Glutamatergic neuron (in vitro differentiated cells): Measurements from ENCODE around the gene GSTM4. TPM values are rescaled to one million over a fixed set of nuclear protein-coding genes. Genes with fewer than 3 reads are reported as not detected.

Experiments
- DNase-seq: peaks from one replicate; pipeline ENCODE4 v3.0.0; 2022
- H3K27ac Mint-ChIP-seq: one replicate; pipeline ENCODE4 v1.8.0; 2020; ENCODE audit warnings: mild to moderate bottlenecking, mixed read lengths, inconsistent platforms; ENCODE audit not compliant: unreplicated experiment
- H3K27me3 Mint-ChIP-seq: one replicate; pipeline ENCODE4 v1.8.0; 2020; ENCODE audit warnings: mild to moderate bottlenecking, moderate library complexity, mixed read lengths, inconsistent platforms; ENCODE audit not compliant: unreplicated experiment
- H3K36me3 Mint-ChIP-seq: one replicate; pipeline ENCODE4 v1.8.0; 2020; ENCODE audit warnings: mild to moderate bottlenecking, mixed read lengths, inconsistent platforms; ENCODE audit not compliant: unreplicated experiment
- H3K4me1 Mint-ChIP-seq: one replicate; pipeline ENCODE4 v1.8.0; 2020; ENCODE audit warnings: mild to moderate bottlenecking, low read depth, mixed read lengths, inconsistent platforms; ENCODE audit not compliant: unreplicated experiment
- H3K4me3 Mint-ChIP-seq: one replicate; pipeline ENCODE4 v1.8.0; 2020; ENCODE audit warnings: mild to moderate bottlenecking, mixed read lengths, inconsistent platforms; ENCODE audit not compliant: unreplicated experiment
- H3K9me3 Mint-ChIP-seq: one replicate; pipeline ENCODE4 v1.8.0; 2020; ENCODE audit warnings: mild to moderate bottlenecking, moderate library complexity, mixed read lengths, inconsistent platforms; ENCODE audit not compliant: unreplicated experiment
- total RNA-seq: library from RNA; stranded (reverse); fragmentation: NEBNext Ultra II Directional; extraction: Animal tissue kit (Norgen Biotek cat#: 25700); gene quantifications from one replicate; pipeline ENCODE4 v1.2.1, GENCODE V29; 2021; ENCODE audit not compliant: unreplicated experiment
- TF ChIP-seq, protein P1 (sequence below): fragments of 200-600 bp; sonication (generic); IDR thresholded peaks from one replicate; pipeline ENCODE4 v1.5.0; 2021; ENCODE audit not compliant: partially characterized antibody, unreplicated experiment

GSTM4 gene
- total RNA-seq, 1 donor from 2014 or later: 12.3 TPM

DNA sequence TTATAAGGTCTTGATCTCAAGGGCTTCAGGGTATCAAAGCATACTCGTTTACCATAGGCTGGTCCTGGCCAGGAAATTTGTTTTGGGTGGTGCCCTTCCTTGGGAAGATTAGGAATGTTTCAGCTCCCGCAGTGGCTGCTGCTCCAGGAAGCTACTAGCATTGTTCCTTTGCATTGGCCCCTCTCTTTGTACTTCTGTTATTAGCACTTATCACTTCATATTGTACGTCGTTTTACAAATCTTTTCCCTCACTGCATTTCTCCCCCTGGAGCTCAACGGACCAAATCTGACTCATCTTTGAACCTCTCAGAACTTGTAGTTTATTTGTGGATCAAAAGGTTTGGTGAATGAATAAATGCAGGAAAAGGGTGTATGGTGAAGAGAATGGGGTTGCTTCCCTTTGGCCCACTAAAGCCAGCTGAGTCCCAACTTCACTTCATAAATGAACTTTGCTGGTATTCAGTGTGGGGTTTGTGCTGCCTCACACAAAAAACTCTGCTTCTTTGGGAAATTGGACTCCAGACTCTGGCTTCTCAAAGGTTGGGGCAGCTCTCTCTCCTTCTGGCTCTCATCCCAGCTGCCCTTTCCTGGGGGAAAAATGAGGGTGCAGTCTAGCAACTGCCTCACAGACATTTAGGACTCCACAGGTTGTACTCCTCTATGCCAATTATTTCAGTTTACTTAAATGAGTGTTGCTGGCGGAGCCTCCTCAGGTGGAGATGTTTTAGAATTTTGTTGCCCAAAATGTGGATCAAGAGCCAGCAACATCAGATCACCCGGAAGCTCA is 42.3 kb upstream of the GSTM4 start:
- no peaks in the 10 kb centered on the region for H3K36me3 Mint-ChIP-seq
- peaks cover 3% of the 10 kb centered on the region for H3K27me3 Mint-ChIP-seq
- no peak for DNase-seq
- no peaks in the 10 kb centered on the region for H3K4me1 Mint-ChIP-seq
- TF ChIP-seq, protein P1, sequence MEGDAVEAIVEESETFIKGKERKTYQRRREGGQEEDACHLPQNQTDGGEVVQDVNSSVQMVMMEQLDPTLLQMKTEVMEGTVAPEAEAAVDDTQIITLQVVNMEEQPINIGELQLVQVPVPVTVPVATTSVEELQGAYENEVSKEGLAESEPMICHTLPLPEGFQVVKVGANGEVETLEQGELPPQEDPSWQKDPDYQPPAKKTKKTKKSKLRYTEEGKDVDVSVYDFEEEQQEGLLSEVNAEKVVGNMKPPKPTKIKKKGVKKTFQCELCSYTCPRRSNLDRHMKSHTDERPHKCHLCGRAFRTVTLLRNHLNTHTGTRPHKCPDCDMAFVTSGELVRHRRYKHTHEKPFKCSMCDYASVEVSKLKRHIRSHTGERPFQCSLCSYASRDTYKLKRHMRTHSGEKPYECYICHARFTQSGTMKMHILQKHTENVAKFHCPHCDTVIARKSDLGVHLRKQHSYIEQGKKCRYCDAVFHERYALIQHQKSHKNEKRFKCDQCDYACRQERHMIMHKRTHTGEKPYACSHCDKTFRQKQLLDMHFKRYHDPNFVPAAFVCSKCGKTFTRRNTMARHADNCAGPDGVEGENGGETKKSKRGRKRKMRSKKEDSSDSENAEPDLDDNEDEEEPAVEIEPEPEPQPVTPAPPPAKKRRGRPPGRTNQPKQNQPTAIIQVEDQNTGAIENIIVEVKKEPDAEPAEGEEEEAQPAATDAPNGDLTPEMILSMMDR: no peak
- no peak overlapping the region for H3K27ac Mint-ChIP-seq
- H3K9me3 Mint-ChIP-seq: peaks cover under 1% of the 10 kb centered on the region
- H3K4me3 Mint-ChIP-seq: no peak overlapping the region

DNA sequence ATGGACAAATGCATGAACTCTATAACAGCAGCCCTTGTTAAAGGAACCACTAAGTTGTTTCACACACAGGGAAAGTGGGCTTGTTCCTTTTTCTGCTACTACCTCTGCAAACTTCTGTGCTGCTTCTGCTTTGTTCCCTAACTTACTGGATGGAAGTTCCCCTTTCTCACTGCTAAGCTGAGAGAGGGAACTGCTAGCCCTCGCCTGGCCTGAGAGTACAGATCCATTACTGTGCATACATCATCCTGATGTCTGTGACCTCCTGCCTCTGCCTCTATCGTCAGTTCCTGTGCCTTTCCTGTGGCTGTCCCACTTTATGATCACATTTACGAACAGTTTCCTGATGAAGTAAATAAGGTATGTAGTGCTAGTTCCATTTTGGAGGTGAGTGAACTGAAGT is 40.0 kb upstream of the GSTM4 start:
- TF ChIP-seq, protein P1: no peak
- Mint-ChIP-seq H3K27ac (no peak overlapping the region), H3K9me3 (peaks cover 1% of the 10 kb centered on the region), H3K27me3 (peaks cover 7% of the 10 kb centered on the region), H3K36me3 (no peaks in the 10 kb centered on the region), H3K4me1 (no peaks in the 10 kb centered on the region), H3K4me3 (no peak overlapping the region)
- no peak for DNase-seq

DNA sequence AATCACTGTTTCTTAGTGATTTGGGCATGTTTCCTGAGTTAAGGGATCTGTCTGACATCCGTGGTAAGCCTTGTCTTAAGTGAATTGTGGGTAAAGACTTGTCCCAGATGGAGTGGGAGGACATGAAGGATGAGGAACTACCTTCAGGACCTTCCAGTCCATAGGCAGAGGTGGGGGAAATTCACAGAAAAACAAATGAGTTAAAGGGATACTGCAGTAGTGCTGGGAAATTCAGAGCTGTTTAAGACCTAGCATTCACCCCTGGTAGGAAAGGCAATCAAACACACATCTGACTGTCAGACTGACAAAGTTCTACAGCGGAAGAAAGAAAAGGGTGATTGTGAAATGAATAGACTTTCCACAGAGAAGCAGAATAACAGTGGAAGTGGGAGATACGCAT is 39.5 kb upstream of the GSTM4 start:
- Mint-ChIP-seq H3K4me1 (peaks cover under 1% of the 10 kb centered on the region), H3K27me3 (peaks cover 7% of the 10 kb centered on the region), H3K9me3 (peaks cover 1% of the 10 kb centered on the region), H3K27ac (no peak overlapping the region), H3K4me3 (no peak overlapping the region), H3K36me3 (no peaks in the 10 kb centered on the region)
- no peak for DNase-seq
- TF ChIP-seq, protein P1: no peak

DNA sequence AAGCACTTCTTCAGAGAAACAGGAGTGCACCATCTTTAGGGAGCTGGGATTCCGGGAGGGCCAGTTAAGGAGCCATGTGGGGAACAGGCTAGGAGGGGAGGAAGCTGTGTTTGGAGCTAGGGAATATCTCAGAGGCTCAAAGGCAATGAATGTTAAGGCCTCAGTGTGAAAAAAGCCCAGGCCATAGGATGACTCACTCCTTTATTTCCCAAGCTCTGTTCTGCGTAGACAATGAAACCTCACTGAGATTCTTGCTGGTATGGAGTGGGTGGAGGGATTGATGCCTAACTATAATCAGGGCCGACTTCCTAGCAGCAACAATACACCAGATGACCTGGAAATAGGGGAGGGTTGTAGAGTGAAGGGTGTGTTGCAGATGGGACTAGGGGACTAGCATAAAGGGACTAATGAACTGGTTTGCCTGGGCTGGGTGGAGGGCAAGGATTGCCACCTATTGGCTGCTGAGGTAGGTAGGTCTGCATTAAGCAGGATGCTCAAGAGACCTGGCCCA is 38.6 kb upstream of the GSTM4 start:
- Mint-ChIP-seq H3K36me3 (no peaks in the 10 kb centered on the region), H3K9me3 (peaks cover 3% of the 10 kb centered on the region), H3K4me1 (peaks cover 8% of the 10 kb centered on the region), H3K27me3 (peaks cover 7% of the 10 kb centered on the region), H3K27ac (no peak overlapping the region), H3K4me3 (no peak overlapping the region)
- DNase-seq: no peak
- TF ChIP-seq, protein P1: no peak
